HCT116 (cell line): ENCODE measurements around the gene FAM193A. TPM values are rescaled to one million over a fixed set of nuclear protein-coding genes. Genes with fewer than 3 reads are reported as not detected.

Source experiments
- ATAC-seq: fragments of 200-7000 bp; cut with Tn5 transposase; 2 replicates; pipeline ENCODE4 v1.9.1; 2020; ENCODE audit warnings: mild to moderate bottlenecking, moderate library complexity
- BruUV-seq: library from RNA; stranded (reverse); fragments of 400-500 nt; replicated peaks from 2 replicates; lab custom pipeline; 2021; lab: Mats Ljungman, UMichigan
- CTCF ChIA-PET: fragments of 300-600 bp; sonication (Branson Sonifier 250); formaldehyde crosslinking; loops from one replicate; lab custom pipeline; 2021; ENCODE audit warnings: antibody characterized with exemption; lab: Charles Lee
- POLR2A ChIA-PET: fragments of 300-600, 350-600 bp; sonication (Branson Sonifier 250); formaldehyde crosslinking; loops from one replicate; lab custom pipeline; 2021; ENCODE audit warnings: antibody characterized with exemption; lab: Charles Lee
- RAD21 ChIA-PET, 2 experiments: fragments of 300-600 bp; sonication (Branson Sonifier 250); formaldehyde crosslinking; loops; one replicate each; lab custom pipeline; 2023; ENCODE audit warnings: low total read pairs in 2 of 2; ENCODE audit not compliant: uncharacterized antibody in 2 of 2, unreplicated experiment in 2 of 2, low non-redundant PET in 1 of 2; lab: Charles Lee
- DNase-seq: peaks from one replicate; pipeline ENCODE4 v3.0.0-alpha.2; 2010; ENCODE audit warnings: low read depth, low spot score
- H2AFZ ChIP-seq: fragments of 200-600 bp; shearing (Covaris generic), sonication (generic); 2 replicates; pipeline ENCODE4 v1.6.1; 2017; ENCODE audit warnings: low read depth, mixed run types, mixed read lengths, antibody characterized with exemption, low read length; ENCODE audit not compliant: poor library complexity, severe bottlenecking
- H3K27ac ChIP-seq: 2 replicates; pipeline ENCODE4 v1.5.1; 2012; ENCODE audit warnings: low read depth, low read length
- H3K27me3 ChIP-seq: fragments of 200-600 bp; sonication (generic); 2 replicates; pipeline ENCODE4 v1.6.1; 2016; ENCODE audit warnings: mixed run types, low read length, mixed read lengths; ENCODE audit not compliant: insufficient read depth
- H3K36me3 ChIP-seq, 2 experiments: fragments of 200-500 bp in 1 of 2; fragments of 200-600 bp in 1 of 2; sonication (Bioruptor generic) in 1 of 2; sonication (generic) in 1 of 2; 2 replicates each; pipeline versions ENCODE4 v1.5.1 to v1.6.1; 2014 to 2016; ENCODE audit warnings: low read length in 2 of 2, inconsistent platforms in 1 of 2, mixed read lengths in 1 of 2, mixed run types in 1 of 2; ENCODE audit not compliant: insufficient read depth in 2 of 2, control insufficient read depth in 1 of 2
- H3K4me1 ChIP-seq, 2 experiments: fragments of 200-600 bp in 1 of 2; sonication (generic) in 1 of 2; 2 replicates each; pipeline versions ENCODE4 v1.5.1 to v1.6.1; 2012 to 2017; ENCODE audit warnings: low read length in 2 of 2, inconsistent platforms in 1 of 2, mild to moderate bottlenecking in 1 of 2, mixed read lengths in 1 of 2, mixed run types in 1 of 2, moderate library complexity in 1 of 2; ENCODE audit not compliant: insufficient read depth in 2 of 2, control insufficient read depth in 1 of 2
- H3K4me2 ChIP-seq: fragments of 200-600 bp; sonication (generic); 2 replicates; pipeline ENCODE4 v1.6.1; 2017; ENCODE audit warnings: mixed run types, low read length, mixed read lengths
- H3K4me3 ChIP-seq, 2 experiments: fragments of 200-600 bp in 1 of 2; sonication (generic) in 1 of 2; replicated peaks in 1 of 2; 2 replicates each; pipeline ENCODE4 v1.5.1; 2011 to 2016; ENCODE audit warnings: low read length in 2 of 2, control low read depth in 1 of 2, low read depth in 1 of 2, mild to moderate bottlenecking in 1 of 2, mixed read lengths in 1 of 2, mixed run types in 1 of 2
- H3K79me2 ChIP-seq: fragments of 200-600 bp; sonication (generic); 2 replicates; pipeline ENCODE4 v1.6.1; 2017; ENCODE audit warnings: mild to moderate bottlenecking, mixed run types, low read length, moderate library complexity, mixed read lengths; ENCODE audit not compliant: insufficient read depth
- H3K9ac ChIP-seq: fragments of 200-600 bp; sonication (generic); 2 replicates; pipeline ENCODE4 v1.6.1; 2016; ENCODE audit warnings: low read length, mixed read lengths
- H3K9me2 ChIP-seq: fragments of 200-600 bp; sonication (generic), shearing (Covaris generic); 2 replicates; pipeline ENCODE4 v1.6.1; 2017; ENCODE audit warnings: mixed run types, mild to moderate bottlenecking, moderate library complexity; ENCODE audit not compliant: insufficient read depth
- H3K9me3 ChIP-seq, 2 experiments: fragments of 200-500 bp in 1 of 2; fragments of 200-600 bp in 1 of 2; sonication (Bioruptor generic) in 1 of 2; sonication (generic) in 1 of 2; 2 replicates each; pipeline ENCODE4 v1.6.1; 2014 to 2017; ENCODE audit warnings: low read length in 2 of 2, mixed read lengths in 2 of 2, inconsistent platforms in 1 of 2, low read depth in 1 of 2, mild to moderate bottlenecking in 1 of 2, mixed run types in 1 of 2, moderate library complexity in 1 of 2; ENCODE audit not compliant: control insufficient read depth in 1 of 2, insufficient read depth in 1 of 2
- H4K20me1 ChIP-seq: fragments of 200-600 bp; sonication (generic), shearing (Covaris generic); 2 replicates; pipeline ENCODE4 v1.6.1; 2017; ENCODE audit warnings: mixed run types, mild to moderate bottlenecking, moderate library complexity; ENCODE audit not compliant: insufficient read depth
- CEBPB ChIP-seq: IDR thresholded peaks from 2 replicates; pipeline ENCODE4 v1.6.1; 2012; ENCODE audit warnings: low read depth
- EZH2 ChIP-seq: fragments of 200-600 bp; sonication (generic); IDR thresholded peaks from 2 replicates; pipeline ENCODE4 v1.6.1; 2017; ENCODE audit warnings: antibody characterized with exemption, mixed run types
- EZH2phosphoT487 ChIP-seq: fragments of 200-600 bp; IDR thresholded peaks from 2 replicates; pipeline ENCODE4 v1.6.1; 2018; ENCODE audit warnings: antibody characterized with exemption, borderline replicate concordance
- FOSL1 ChIP-seq: IDR thresholded peaks from 2 replicates; pipeline ENCODE4 v1.6.1; 2012; ENCODE audit warnings: low read depth
- POLR2A ChIP-seq: IDR thresholded peaks from 2 replicates; pipeline ENCODE4 v1.7.0; 2011; ENCODE audit warnings: borderline replicate concordance; ENCODE audit not compliant: insufficient read depth, insufficient read length; ENCODE audit errors: extremely low read depth
- RAD21 ChIP-seq: IDR thresholded peaks from 2 replicates; pipeline ENCODE4 v1.6.1; 2012; ENCODE audit warnings: low read depth, mild to moderate bottlenecking
- SP1 ChIP-seq: IDR thresholded peaks from 2 replicates; pipeline ENCODE4 v1.6.1; 2012; ENCODE audit warnings: low read depth
- SRF ChIP-seq: IDR thresholded peaks from 2 replicates; pipeline ENCODE4 v1.6.1; 2012; ENCODE audit warnings: low read depth
- TCF7L2 ChIP-seq: IDR thresholded peaks from 2 replicates; pipeline ENCODE4 v1.7.0; 2011; ENCODE audit warnings: borderline replicate concordance, inconsistent platforms; ENCODE audit not compliant: insufficient read depth, insufficient read length; ENCODE audit errors: extremely low read depth
- YY1 ChIP-seq: IDR thresholded peaks from 2 replicates; pipeline ENCODE4 v1.6.1; 2011; ENCODE audit warnings: low read length, low read depth, moderate library complexity, mild to moderate bottlenecking; ENCODE audit not compliant: insufficient replicate concordance; ENCODE audit errors: extremely low read depth
- ZFX ChIP-seq: fragments of 450-650 bp; IDR thresholded peaks from 2 replicates; pipeline ENCODE4 v1.6.1; 2017
- intact Hi-C: fragments of 100-400 bp; cut with micrococcal nuclease; formaldehyde crosslinking; loops from 2 replicates; pipeline ENCODE4 v1.10.0; 2022
- total RNA-seq: library from RNA; stranded (reverse); gene quantifications from one replicate; pipeline ENCODE4 v1.2.1, GENCODE V29; 2021; ENCODE audit not compliant: unreplicated experiment
- TF ChIP-seq, protein P1 (sequence below), 3 experiments: fragments of 200-600 bp in 1 of 3; sonication (generic) in 1 of 3; IDR thresholded peaks in 2 of 3; conservative IDR thresholded peaks in 1 of 3; 2 replicates each; pipeline ENCODE4 v1.5.1; 2012 to 2017; ENCODE audit warnings: low read depth in 2 of 3, low read length in 2 of 3, antibody characterized with exemption in 1 of 3, borderline replicate concordance in 1 of 3, control low read depth in 1 of 3, mild to moderate bottlenecking in 1 of 3, mixed read lengths in 1 of 3, mixed run types in 1 of 3, moderate library complexity in 1 of 3; ENCODE audit not compliant: insufficient read depth in 1 of 3
- TF ChIP-seq, protein P2 (sequence below): IDR thresholded peaks from 2 replicates; pipeline ENCODE4 v1.6.1; 2012
- TF ChIP-seq, protein P3 (sequence below): IDR thresholded peaks from 2 replicates; pipeline ENCODE4 v1.6.1; 2011; ENCODE audit warnings: mild to moderate bottlenecking, low read length, moderate library complexity; ENCODE audit not compliant: insufficient replicate concordance; ENCODE audit errors: extremely low read depth

Gene FAM193A
- total RNA-seq, 1 experiment from 2014 or later = 15.7 TPM

DNA sequence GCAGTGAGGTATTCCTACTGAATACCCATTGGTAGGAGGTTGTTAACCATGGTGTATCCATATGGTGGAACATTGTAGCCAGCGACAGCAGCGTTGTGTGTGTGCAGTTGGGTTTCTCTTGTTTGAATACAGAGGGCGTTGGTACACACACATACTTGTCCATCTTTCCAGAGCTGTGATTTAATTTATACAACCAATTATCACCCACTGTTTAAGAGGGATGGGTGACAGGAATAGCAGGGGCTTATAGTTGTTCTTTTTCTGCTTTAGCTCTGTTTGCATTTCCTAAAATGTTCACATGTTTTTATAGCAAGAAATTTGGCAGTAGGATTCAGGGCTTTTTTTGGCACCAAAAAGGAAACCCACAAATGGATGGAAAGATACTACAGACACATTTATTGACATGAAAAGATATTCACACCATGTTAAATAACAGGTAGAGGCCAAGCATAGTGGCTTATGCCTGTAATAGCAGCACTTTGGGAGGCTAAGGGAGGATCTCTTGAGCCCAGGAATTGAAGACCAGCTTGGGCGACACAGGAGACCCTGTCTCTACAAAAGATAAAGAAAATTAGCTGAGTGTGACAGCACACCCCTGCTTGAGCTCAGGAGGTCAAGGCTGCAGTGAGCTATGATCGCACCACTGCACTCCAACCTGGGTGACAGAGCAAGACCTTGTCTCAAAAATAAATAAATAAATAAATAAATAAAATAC, 159.1 kb downstream of the FAM193A start:
- H3K9ac ChIP-seq = no peak overlapping the region
- no TSS peak for BruUV-seq
- H3K4me2 ChIP-seq = no peak overlapping the region
- H3K36me3 ChIP-seq = peaks cover 33 to 51% of the 10 kb centered on the region in 2 experiments; a peak in 3 of 4 replicates
- ATAC-seq = no peak
- H3K27me3 ChIP-seq = no peaks in the 10 kb centered on the region
- H3K4me3 ChIP-seq = no peak overlapping the region
- ChIA-PET RAD21 (no interaction called here), CTCF (no interaction called here), POLR2A (no interaction called here)
- no peaks in the 10 kb centered on the region for H3K4me1 ChIP-seq
- no peak overlapping the region for H3K27ac ChIP-seq
- TF ChIP-seq, protein P1, sequence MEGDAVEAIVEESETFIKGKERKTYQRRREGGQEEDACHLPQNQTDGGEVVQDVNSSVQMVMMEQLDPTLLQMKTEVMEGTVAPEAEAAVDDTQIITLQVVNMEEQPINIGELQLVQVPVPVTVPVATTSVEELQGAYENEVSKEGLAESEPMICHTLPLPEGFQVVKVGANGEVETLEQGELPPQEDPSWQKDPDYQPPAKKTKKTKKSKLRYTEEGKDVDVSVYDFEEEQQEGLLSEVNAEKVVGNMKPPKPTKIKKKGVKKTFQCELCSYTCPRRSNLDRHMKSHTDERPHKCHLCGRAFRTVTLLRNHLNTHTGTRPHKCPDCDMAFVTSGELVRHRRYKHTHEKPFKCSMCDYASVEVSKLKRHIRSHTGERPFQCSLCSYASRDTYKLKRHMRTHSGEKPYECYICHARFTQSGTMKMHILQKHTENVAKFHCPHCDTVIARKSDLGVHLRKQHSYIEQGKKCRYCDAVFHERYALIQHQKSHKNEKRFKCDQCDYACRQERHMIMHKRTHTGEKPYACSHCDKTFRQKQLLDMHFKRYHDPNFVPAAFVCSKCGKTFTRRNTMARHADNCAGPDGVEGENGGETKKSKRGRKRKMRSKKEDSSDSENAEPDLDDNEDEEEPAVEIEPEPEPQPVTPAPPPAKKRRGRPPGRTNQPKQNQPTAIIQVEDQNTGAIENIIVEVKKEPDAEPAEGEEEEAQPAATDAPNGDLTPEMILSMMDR (IDR thresholded peaks at IDR 0.05 in 2 of 3, conservative IDR thresholded peaks at IDR 0.05 in 1 of 3; ENCODE audit: borderline replicate concordance in 1 of 3, insufficient read depth in 1 of 3, low read depth in 2 of 3, low read length in 2 of 3) = no peak
- TF ChIP-seq FOSL1 (no peak), YY1 (no peak), EZH2 (no peak)
- H3K9me3 ChIP-seq = no peaks in the 10 kb centered on the region
- no peak for DNase-seq
- H3K9me2 ChIP-seq = no peaks in the 10 kb centered on the region
- intact Hi-C loops = no loop called here
- no peak overlapping the region for H2AFZ ChIP-seq
- H4K20me1 ChIP-seq = peaks cover 3% of the 10 kb centered on the region; the same call in 1 of the 2 replicates
- H3K79me2 ChIP-seq = no peaks in the 10 kb centered on the region

DNA sequence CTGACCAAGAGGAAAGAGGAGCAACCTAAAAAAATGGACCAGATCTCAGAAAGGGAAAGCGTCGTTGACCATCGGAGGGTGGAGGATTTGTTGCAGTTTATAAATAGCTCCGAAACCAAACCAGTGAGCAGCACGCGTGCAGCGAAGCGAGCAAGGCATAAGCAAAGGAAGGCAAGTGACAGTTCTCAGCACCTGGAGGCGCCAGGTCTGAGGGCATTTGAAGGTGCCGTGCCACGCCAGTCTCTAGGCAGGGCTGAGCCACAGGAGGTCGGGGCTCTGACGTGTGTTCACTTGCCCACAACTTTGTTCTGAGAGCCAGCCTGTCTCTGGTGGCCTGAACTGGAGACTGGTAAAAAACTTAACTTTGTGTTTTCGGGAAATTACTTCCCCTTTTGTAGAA, 160.0 kb downstream of the FAM193A start:
- Histone ChIP-seq H3K79me2 (no peaks in the 10 kb centered on the region), H3K4me2 (no peak overlapping the region), H3K36me3 (peaks cover 33 to 43% of the 10 kb centered on the region in 2 experiments; a peak in 3 of 4 replicates), H3K4me1 (no peaks in the 10 kb centered on the region)
- intact Hi-C loops = no loop called here
- POLR2A ChIA-PET = no interaction called here
- TF ChIP-seq ZFX (no peak), TCF7L2 (no peak), YY1 (no peak), SRF (no peak), EZH2 (no peak), CEBPB (no peak), SP1 (no peak), RAD21 (no peak), POLR2A (no peak), EZH2phosphoT487 (no peak)
- TF ChIP-seq, protein P2, sequence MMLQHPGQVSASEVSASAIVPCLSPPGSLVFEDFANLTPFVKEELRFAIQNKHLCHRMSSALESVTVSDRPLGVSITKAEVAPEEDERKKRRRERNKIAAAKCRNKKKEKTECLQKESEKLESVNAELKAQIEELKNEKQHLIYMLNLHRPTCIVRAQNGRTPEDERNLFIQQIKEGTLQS = no peak
- TF ChIP-seq, protein P3, sequence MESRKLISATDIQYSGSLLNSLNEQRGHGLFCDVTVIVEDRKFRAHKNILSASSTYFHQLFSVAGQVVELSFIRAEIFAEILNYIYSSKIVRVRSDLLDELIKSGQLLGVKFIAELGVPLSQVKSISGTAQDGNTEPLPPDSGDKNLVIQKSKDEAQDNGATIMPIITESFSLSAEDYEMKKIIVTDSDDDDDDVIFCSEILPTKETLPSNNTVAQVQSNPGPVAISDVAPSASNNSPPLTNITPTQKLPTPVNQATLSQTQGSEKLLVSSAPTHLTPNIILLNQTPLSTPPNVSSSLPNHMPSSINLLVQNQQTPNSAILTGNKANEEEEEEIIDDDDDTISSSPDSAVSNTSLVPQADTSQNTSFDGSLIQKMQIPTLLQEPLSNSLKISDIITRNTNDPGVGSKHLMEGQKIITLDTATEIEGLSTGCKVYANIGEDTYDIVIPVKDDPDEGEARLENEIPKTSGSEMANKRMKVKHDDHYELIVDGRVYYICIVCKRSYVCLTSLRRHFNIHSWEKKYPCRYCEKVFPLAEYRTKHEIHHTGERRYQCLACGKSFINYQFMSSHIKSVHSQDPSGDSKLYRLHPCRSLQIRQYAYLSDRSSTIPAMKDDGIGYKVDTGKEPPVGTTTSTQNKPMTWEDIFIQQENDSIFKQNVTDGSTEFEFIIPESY = no peak
- TF ChIP-seq, all 23 proteins: peak for 0
- Histone ChIP-seq H3K9me2 (no peaks in the 10 kb centered on the region), H3K27me3 (no peaks in the 10 kb centered on the region), H3K9ac (no peak overlapping the region), H3K9me3 (no peaks in the 10 kb centered on the region), H2AFZ (no peak overlapping the region), H3K27ac (no peak overlapping the region), H4K20me1 (peaks cover 3% of the 10 kb centered on the region; the same call in 1 of the 2 replicates), H3K4me3 (no peak overlapping the region)
- no TSS peak for BruUV-seq
- no peak for DNase-seq
- ChIA-PET RAD21 (no interaction called here), CTCF (no interaction called here)
- ATAC-seq = no peak
